GM19240 (cell line): ENCODE measurements around the gene NELFB.

Source experiments
- DNase-seq: peaks from one replicate; pipeline ENCODE4 v3.0.0; 2011; ENCODE audit warnings: low spot score; ENCODE audit not compliant: insufficient read length

The NELFB gene

DNA sequence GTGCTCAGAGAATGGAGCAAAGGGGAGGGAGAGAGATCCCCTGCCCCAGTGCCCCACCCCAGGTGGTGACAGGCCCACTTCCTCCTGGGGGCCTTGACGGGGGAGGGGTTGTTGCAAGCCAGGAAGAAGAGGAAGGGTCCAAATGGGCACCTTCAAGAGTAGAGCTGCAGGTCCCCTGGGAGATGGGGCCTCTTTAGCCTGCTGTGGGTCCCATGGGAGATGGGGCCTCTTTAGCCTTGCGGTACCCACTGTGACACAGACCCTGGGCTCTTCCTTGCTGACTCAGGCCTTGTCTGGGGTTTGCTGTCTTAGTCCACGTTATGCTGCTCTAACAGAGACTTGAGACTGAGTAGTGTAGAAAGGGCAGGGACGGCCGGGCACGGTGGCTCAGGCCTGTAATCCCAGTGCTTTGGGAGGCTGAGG, 12.8 kb downstream of the NELFB start:
- DNase-seq, result no peak

DNA sequence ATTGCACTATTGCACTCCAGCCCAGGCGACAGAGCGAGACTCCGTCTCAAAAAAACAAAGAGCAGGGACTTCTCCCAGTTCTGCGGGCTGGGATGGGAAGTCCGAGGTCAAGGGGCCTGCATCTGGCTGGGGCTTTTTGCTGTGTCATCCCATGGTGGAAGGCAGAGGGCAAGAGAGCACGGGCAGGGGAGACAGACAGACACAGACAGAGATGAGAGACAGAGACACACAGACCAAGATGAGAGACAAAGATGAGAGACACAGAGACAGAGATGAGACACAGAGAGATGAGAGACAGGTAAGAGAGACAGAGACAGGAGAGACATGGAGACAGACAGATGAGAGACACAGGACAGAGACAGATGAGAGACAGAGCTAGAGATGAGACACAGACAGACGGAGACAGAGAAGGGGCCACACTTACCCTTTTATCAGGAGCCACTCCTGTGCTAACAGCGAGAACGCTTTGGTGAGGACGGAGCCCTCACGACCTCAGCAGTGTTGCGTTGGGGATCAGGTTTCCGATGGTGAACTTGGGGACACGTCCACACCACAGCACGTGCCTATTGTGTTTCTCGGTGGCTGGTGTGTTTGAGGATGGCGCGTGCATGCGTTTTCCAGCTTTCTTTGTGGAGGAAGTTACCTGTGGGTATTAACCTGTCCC, 13.5 kb downstream of the NELFB start:
- DNase-seq, result no peak

- no peak for DNase-seq
Measured at GRCh38 chr9:137269231-137269772, 14.2 kb downstream of the NELFB start.

- no peak for DNase-seq
Measured at GRCh38 chr9:137270929-137271695, 16.0 kb downstream of the NELFB start.

- DNase-seq, result no peak
Measured at GRCh38 chr9:137271696-137272076, 16.6 kb downstream of the NELFB start.

GRCh38 chr9:137272241-137273094, 17.3 kb downstream of the NELFB start:
- no peak for DNase-seq

GRCh38 chr9:137273095-137273490, 18.0 kb downstream of the NELFB start:
- no peak for DNase-seq

DNA sequence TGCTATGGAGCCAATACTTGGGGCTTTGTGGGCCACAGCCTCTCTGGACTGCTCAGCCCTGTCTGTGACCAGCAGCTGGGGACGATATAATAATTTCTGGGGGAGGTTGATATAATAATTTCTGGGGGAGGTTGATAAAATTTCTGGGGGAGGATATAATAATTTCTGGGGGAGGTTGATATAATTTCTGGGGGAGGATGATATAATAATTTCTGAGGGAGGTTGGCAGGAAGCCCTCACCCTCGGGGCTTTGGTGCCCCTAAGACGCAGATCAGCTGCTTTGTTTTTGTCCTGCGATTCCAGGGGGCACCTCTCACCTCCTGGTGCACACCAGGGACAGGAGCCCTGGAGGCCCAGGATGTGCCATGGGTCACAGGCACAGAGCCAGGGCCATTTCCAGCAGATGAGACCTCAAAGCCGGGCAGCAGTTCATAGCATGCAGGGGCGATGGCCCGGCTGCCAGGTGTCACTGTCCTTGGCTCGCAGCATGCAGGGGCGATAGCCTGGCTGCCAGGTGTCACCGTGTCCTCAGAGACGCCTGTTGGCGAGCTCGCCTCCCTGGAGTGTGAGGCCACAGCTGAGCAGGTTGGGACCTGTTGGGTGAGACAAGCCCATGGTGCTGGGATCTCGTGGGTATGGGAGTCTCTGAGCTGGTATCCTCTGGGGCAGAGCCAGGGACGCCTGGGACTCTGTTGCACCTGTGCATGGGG, 18.6 kb downstream of the NELFB start:
- DNase-seq, result no peak

GRCh38 chr9:137275203-137275587, 20.1 kb downstream of the NELFB start:
- DNase-seq, result no peak

- DNase-seq, result no peak
Measured at GRCh38 chr9:137275588-137276472, 20.7 kb downstream of the NELFB start.

DNA sequence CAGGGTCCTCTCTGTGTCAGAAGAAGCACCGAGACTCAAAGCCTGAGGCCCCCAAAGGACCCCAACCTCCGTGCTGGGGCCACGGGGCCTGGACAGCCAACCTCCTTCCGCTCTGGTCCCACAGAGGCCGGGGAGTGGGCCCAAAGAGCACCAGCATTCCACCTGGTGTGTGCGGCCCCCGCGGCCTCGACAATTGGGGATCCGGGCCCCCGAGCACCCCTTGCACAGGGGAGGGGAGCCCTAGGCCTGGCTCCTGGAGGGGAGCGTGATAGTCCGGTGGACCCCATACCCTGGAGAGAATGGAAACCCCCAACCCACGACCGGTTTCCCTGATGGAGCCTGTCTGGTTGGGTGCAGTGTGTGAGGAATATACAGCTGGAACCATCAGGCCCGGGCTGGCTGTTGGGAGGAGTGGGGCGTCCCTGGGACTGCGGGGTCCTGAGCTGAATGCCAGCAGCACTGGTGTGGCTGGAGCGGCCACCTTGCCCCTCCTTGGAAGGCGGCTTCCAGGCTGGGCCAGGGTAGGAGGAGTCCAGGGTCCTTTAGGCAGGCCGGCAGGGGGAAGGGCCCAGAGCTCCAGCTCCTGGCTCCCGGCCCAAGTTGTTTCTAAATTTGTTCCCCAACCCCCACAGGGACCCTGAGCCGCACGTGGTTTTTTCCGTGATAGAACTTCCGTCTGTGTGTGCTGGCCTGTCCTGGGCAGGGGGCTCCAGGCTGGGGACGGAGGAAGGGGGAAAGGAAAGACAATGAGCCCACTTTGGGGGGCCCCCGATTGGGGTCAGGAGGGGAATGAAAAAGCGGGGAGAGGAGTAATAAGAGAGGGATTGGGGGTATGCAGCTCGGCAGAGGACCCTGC, 21.6 kb downstream of the NELFB start:
- DNase-seq, result no peak

DNA sequence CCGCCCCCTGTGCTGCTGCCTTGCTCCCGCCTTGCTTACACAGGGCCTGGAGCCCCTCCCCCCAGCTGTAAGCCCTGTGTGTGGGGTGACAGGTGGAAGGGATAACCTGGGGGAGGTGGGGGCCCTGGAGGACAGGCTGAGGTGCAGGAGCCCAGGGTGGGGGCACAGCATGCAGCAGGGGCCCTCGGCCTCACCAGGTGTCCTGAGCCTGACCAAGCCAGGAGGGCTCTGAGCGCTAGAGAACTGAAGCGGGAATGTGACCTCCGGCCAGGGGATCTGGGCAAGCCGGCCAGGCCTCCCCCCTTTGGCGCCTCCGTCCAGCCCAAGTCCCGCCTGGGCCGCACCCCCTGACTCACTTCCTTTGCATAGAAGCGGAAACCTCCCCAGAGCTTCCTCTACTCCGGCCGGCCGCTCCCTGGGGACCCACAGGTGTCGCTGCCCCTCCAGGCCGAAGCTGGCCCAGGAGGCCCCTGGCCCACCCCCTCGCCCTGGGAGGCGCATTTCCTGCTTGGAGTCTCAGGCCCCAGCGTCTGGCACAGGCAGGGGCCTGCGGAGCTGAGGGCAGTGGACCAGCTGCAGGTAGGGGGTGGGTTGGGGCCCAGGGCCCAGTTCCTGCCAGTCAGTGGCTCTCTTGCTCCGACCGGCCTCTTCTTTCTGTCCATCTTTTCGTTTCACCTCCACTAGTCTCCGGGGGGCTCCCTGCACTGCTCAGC, 22.4 kb downstream of the NELFB start, which contains the start of gene TOR4A:
TSS of gene TOR4A (plus strand) at position 398 of the 713 bp plus-strand sequence. CDS start 964 bp downstream, outside the sequence.
- DNase-seq, result peak; percentile 94

GRCh38 chr9:137278061-137278701, 23.1 kb downstream of the NELFB start:
- DNase-seq, result no peak

DNA sequence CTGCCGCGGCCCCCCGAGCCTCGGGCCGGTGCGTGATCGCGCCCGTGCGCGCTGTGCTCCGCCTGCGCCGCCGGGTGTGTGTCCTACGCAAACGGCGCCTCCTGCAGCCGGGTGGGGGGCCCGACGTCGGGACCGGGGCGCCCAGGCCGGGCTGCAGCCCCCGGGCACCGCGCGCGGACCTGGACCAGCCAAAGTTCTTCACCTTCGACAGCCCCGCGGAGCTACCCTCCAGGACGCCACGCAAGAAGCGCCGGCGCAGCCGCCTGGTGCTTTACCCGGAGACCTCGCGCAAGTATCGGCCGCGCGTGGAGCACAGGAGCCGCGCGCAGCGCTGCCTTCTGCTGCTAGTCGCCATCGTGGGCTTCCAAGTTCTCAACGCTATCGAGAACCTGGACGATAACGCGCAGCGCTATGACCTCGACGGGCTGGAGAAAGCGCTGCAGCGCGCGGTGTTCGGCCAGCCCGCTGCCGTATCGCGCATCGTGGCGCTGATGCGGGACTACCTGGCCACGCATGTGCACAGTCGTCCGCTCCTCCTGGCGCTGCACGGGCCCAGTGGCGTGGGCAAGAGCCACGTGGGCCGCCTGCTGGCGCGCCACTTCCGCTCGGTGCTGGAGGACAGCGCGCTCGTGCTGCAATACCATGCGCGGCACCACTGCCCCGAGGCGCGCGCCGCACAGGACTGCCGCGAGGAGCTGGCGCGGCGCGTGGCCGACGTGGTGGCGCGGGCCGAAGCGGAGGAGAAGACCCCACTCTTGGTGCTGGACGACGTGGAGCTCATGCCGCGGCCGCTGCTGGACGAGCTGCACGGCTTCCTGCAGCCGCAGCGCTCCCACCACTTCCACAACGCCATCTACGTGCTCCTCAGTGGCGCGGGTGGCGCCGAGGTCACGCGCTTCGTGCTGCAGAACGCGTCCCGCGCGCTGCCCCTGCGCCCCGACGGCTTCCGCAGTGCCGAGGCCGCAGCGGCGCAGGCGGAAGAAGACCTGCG, 23.9 kb downstream of the NELFB start:
- no peak for DNase-seq

- DNase-seq, result no peak
Measured at GRCh38 chr9:137279741-137280473, 24.8 kb downstream of the NELFB start.
